DND-41 (cell line): ENCODE data around the gene GPATCH8.

Experiments
- ATAC-seq: fragments of 200-7000 bp; cut with Tn5 transposase; 3 replicates; pipeline ENCODE4 v1.9.1; 2021; ENCODE audit warnings: low read depth; ENCODE audit not compliant: insufficient read depth
- DNase-seq: peaks from one replicate; pipeline ENCODE4 v3.0.0-alpha.2; 2020
- H2AFZ ChIP-seq: 2 replicates; pipeline ENCODE4 v1.6.0; 2012; ENCODE audit warnings: low read depth, low read length
- H3K27ac ChIP-seq: 2 replicates; pipeline ENCODE4 v1.5.1; 2012; ENCODE audit warnings: low read length, inconsistent platforms
- H3K27me3 ChIP-seq: fragments of 200-600 bp; sonication (generic); 2 replicates; pipeline ENCODE4 v1.6.0; 2012; ENCODE audit warnings: low read length, mild to moderate bottlenecking, inconsistent platforms; ENCODE audit not compliant: insufficient read depth, poor library complexity
- H3K36me3 ChIP-seq: 2 replicates; pipeline ENCODE4 v1.5.1; 2012; ENCODE audit warnings: low read length, inconsistent platforms; ENCODE audit not compliant: insufficient read depth
- H3K4me1 ChIP-seq: 2 replicates; pipeline ENCODE4 v1.5.1; 2012; ENCODE audit warnings: mild to moderate bottlenecking, low read length; ENCODE audit not compliant: insufficient read depth
- H3K4me2 ChIP-seq: 2 replicates; pipeline ENCODE4 v1.6.0; 2012; ENCODE audit warnings: mild to moderate bottlenecking, moderate library complexity, low read length, inconsistent platforms; ENCODE audit not compliant: insufficient read depth
- H3K4me3 ChIP-seq, 2 experiments: fragments of 200-600 bp in 1 of 2; shearing (Covaris generic) in 1 of 2; 2 replicates each; pipeline ENCODE4 v1.5.1; 2012 to 2016; ENCODE audit warnings: inconsistent platforms in 2 of 2, low read length in 2 of 2, mild to moderate bottlenecking in 2 of 2, low read depth in 1 of 2, moderate library complexity in 1 of 2
- H3K79me2 ChIP-seq: 2 replicates; pipeline ENCODE4 v1.6.0; 2012; ENCODE audit warnings: low read length, inconsistent platforms; ENCODE audit not compliant: insufficient read depth
- H3K9ac ChIP-seq: 2 replicates; pipeline ENCODE4 v1.6.0; 2012; ENCODE audit warnings: low read depth, mild to moderate bottlenecking, inconsistent platforms, low read length, moderate library complexity
- H3K9me3 ChIP-seq: 2 replicates; pipeline ENCODE4 v1.5.1; 2012; ENCODE audit warnings: low read length, moderate library complexity, mild to moderate bottlenecking, inconsistent platforms; ENCODE audit not compliant: insufficient read depth, severe bottlenecking
- H4K20me1 ChIP-seq: 2 replicates; pipeline ENCODE4 v1.6.0; 2012; ENCODE audit warnings: low read length; ENCODE audit not compliant: insufficient read depth
- EZH2 ChIP-seq: IDR thresholded peaks from 3 replicates; pipeline ENCODE4 v1.6.1; 2012; ENCODE audit warnings: borderline replicate concordance, low read depth, mild to moderate bottlenecking, moderate library complexity, low read length, inconsistent platforms; ENCODE audit not compliant: severe bottlenecking
- TF ChIP-seq, protein P1 (sequence below): IDR thresholded peaks from 2 replicates; pipeline ENCODE4 v1.5.1; 2012; ENCODE audit warnings: borderline replicate concordance, low read length, moderate library complexity, mild to moderate bottlenecking; ENCODE audit not compliant: poor library complexity, severe bottlenecking; ENCODE audit errors: extremely low read depth

GPATCH8 gene

DNA sequence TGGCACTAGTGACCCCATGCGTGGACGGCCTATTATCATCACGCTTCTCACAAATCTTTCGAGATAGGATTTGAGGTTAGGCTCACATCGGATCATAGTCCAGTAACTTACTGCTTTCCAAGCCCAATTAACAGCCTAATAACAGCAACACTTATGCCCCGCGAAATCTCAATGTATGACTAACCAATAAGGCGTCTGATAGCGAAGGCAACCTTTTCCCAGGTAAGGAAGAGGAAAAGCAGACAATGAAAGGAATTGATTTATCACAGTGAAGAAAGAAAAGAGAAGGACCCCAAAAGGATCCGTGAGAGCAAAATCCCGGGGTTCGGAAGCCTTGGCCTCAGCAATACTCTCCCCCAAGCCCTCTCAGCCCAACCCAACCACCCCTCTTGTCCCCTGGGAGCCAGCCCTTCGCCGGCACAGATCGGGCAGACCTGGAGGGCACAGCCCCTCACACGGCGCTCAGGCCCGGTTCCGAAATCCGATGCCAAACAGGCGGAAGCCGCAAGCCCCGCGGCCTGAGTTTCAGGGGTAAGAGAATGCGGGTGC lies 534 bp downstream of the GPATCH8 start:
- peak overlapping the region; percentile 73 for H2AFZ ChIP-seq
- H3K27ac ChIP-seq, result peak overlapping the region; percentile 90
- peak overlapping the region; percentile 93 for H3K4me2 ChIP-seq
- peak overlapping the region; percentile 60 to 65 for H3K4me3 ChIP-seq
- H3K27me3 ChIP-seq, result no peaks in the 10 kb centered on the region
- H3K4me1 ChIP-seq, result peaks cover 34% of the 10 kb centered on the region
- peaks cover 3% of the 10 kb centered on the region for H3K36me3 ChIP-seq
- H3K79me2 ChIP-seq, result peaks cover 63% of the 10 kb centered on the region
- peak overlapping the region; percentile 80 for H3K9ac ChIP-seq
- H4K20me1 ChIP-seq, result peaks cover 27% of the 10 kb centered on the region; the same call in 1 of the 2 replicates
- ATAC-seq (peak; percentile 43), DNase-seq (no peak)
- H3K9me3 ChIP-seq, result no peaks in the 10 kb centered on the region
- TF ChIP-seq, protein P1, sequence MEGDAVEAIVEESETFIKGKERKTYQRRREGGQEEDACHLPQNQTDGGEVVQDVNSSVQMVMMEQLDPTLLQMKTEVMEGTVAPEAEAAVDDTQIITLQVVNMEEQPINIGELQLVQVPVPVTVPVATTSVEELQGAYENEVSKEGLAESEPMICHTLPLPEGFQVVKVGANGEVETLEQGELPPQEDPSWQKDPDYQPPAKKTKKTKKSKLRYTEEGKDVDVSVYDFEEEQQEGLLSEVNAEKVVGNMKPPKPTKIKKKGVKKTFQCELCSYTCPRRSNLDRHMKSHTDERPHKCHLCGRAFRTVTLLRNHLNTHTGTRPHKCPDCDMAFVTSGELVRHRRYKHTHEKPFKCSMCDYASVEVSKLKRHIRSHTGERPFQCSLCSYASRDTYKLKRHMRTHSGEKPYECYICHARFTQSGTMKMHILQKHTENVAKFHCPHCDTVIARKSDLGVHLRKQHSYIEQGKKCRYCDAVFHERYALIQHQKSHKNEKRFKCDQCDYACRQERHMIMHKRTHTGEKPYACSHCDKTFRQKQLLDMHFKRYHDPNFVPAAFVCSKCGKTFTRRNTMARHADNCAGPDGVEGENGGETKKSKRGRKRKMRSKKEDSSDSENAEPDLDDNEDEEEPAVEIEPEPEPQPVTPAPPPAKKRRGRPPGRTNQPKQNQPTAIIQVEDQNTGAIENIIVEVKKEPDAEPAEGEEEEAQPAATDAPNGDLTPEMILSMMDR, result no peak
- no peak for TF ChIP-seq EZH2

DNA sequence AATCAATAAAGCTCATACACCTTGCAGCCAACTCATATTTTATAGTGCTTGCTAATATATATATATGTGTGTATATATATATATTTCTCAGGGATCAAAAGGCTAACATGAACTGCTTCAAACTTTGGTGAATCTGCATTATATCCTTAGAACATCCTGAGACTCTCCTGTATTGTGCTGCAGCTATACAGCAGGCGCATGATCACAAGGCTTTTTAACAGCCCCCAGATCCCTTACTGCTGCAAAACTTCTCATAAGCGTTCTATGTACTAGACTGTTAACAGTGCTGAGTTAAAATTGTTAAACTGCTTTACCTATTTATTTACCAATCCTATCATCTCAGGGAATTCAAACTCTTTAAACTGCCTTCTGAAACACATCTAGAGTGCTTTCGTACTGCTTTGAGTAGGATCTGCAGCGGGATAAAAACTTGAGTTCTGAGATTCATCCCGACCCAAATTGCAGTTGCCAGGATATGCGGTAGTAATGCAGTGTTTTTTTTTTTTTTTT lies 1.3 kb downstream of the GPATCH8 start:
- Histone ChIP-seq H3K79me2 (peaks cover 71% of the 10 kb centered on the region), H3K4me3 (peak overlapping the region; percentile 60 to 65; a peak in 3 of 4 replicates), H3K27me3 (no peaks in the 10 kb centered on the region), H3K9ac (peak overlapping the region; percentile 80), H3K9me3 (no peaks in the 10 kb centered on the region), H2AFZ (no peak overlapping the region), H4K20me1 (peaks cover 33% of the 10 kb centered on the region), H3K4me2 (peak overlapping the region; percentile 93), H3K27ac (peak overlapping the region; percentile 90; the same call in 1 of the 2 replicates), H3K36me3 (peaks cover 3% of the 10 kb centered on the region), H3K4me1 (peaks cover 34% of the 10 kb centered on the region)
- TF ChIP-seq, protein P1, result no peak
- no peak for TF ChIP-seq EZH2
- ATAC-seq, result no peak
- DNase-seq, result no peak

DNA sequence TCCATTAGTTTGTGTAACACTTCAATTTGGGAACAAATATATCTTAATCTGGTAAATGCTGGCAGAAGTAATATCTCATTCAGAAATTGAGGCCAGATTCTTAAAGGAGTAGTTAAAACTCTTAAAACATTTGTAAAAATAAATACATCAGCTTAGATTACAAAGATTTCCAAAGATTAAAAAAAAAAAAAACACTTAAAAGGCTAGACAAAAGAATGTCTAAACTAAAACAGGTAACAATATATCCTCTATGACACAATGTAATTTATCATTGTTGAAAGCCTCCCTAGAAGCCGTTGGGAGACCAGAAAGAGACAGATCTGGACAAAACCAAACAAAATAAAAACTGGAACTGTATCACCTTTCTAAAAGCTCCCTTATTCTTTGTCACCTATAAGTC lies 3.5 kb downstream of the GPATCH8 start:
- ATAC-seq (no peak), DNase-seq (no peak)
- H3K4me3 ChIP-seq, result peak overlapping the region in 1 of 2 experiments; percentile 21; a peak in 2 of 4 replicates
- H3K4me1 ChIP-seq, result peaks cover 34% of the 10 kb centered on the region
- no peak overlapping the region for H3K27ac ChIP-seq
- TF ChIP-seq, protein P1, result no peak
- no peak for TF ChIP-seq EZH2
- peaks cover 3% of the 10 kb centered on the region for H3K36me3 ChIP-seq
- H4K20me1 ChIP-seq, result peaks cover 50% of the 10 kb centered on the region
- no peak overlapping the region for H3K9ac ChIP-seq
- H2AFZ ChIP-seq, result no peak overlapping the region
- no peaks in the 10 kb centered on the region for H3K27me3 ChIP-seq
- no peaks in the 10 kb centered on the region for H3K9me3 ChIP-seq
- H3K79me2 ChIP-seq, result peaks cover 93% of the 10 kb centered on the region
- peak overlapping the region; percentile 93 for H3K4me2 ChIP-seq

DNA sequence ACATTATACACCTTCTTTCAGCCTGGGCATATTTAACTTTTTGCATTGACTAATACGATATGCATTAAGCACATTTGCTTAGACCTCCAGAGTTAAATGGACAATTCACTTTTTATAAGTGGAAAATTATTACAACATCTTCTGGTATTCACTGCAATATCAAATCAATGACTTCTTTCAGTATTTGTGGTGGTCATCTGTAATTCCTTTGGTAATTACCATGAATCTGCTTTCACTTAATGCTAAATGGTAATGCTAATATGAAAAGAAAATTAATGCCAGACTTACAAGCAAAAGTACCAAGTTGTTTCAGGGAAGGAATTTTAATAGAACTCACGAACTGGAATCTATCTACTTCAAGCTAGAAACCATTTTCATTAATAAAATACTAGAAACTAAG lies 6.4 kb downstream of the GPATCH8 start:
- no peak for ATAC-seq

More for the DNA sequence above, 6.4 kb downstream of the GPATCH8 start:
- Histone ChIP-seq H4K20me1 (peaks cover 70% of the 10 kb centered on the region), H3K79me2 (peaks cover 98% of the 10 kb centered on the region), H3K4me2 (peak overlapping the region; percentile 25; the same call in 1 of the 2 replicates), H2AFZ (no peak overlapping the region), H3K9me3 (no peaks in the 10 kb centered on the region), H3K27ac (no peak overlapping the region), H3K4me1 (peaks cover 20% of the 10 kb centered on the region), H3K4me3 (no peak overlapping the region), H3K27me3 (no peaks in the 10 kb centered on the region), H3K36me3 (peaks cover 3% of the 10 kb centered on the region), H3K9ac (no peak overlapping the region)
- DNase-seq, result no peak
- no peak for TF ChIP-seq EZH2
- TF ChIP-seq, protein P1, result no peak
